Measurements from ENCODE around the gene CCDC12. TPM values are rescaled to one million over a fixed set of nuclear protein-coding genes. Genes with fewer than 3 reads are reported as not detected.

Gene CCDC12
- total and polyA plus RNA-seq, 2 of the 13 experiments (the other 11 are each of a cell fraction or from before 2014, with no cell fraction given): 30.1 to 49.5 TPM

DNA sequence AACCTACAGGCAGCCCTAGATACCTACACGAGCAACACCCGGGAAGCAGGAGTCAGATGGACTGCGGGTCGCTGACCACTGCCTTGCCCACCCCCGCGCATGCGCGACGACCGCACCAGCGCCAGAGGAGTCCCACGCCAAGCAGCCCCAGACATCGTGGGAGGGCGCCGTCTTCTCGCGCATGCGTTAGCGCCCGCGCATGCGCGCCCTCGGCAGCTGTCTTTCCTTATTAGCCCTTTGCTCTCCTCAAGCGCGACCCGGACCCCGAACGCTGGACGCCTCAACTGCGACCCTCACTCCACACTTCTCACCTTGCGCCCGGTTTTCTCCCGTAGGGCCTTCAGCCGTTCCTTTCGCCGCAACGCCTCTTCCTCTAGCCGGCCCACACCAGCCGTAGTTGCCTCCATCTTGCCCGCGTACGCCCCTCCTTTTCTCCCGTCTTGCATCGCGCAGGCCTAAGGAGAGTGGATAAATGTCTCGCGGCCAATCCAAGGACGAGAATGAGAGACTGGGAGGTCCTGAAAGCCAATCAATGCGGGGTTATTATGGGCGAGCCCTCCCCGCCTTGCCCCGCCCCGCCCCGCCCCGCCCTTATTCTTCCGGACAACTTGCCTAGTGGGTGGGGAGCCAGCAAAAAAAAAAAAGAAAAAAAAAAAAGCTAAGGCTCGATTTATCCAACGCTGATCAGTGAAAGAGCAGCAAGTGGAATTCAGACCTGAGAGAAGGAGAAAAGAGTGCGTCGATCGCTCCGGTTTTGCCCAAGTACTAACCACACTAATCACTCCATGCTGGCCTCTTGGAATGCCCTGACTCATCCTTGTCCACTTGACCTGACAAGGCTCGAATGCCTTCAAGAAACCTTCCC lies at the start of gene CCDC12 (continued):
- TF ChIP-seq, protein P1, sequence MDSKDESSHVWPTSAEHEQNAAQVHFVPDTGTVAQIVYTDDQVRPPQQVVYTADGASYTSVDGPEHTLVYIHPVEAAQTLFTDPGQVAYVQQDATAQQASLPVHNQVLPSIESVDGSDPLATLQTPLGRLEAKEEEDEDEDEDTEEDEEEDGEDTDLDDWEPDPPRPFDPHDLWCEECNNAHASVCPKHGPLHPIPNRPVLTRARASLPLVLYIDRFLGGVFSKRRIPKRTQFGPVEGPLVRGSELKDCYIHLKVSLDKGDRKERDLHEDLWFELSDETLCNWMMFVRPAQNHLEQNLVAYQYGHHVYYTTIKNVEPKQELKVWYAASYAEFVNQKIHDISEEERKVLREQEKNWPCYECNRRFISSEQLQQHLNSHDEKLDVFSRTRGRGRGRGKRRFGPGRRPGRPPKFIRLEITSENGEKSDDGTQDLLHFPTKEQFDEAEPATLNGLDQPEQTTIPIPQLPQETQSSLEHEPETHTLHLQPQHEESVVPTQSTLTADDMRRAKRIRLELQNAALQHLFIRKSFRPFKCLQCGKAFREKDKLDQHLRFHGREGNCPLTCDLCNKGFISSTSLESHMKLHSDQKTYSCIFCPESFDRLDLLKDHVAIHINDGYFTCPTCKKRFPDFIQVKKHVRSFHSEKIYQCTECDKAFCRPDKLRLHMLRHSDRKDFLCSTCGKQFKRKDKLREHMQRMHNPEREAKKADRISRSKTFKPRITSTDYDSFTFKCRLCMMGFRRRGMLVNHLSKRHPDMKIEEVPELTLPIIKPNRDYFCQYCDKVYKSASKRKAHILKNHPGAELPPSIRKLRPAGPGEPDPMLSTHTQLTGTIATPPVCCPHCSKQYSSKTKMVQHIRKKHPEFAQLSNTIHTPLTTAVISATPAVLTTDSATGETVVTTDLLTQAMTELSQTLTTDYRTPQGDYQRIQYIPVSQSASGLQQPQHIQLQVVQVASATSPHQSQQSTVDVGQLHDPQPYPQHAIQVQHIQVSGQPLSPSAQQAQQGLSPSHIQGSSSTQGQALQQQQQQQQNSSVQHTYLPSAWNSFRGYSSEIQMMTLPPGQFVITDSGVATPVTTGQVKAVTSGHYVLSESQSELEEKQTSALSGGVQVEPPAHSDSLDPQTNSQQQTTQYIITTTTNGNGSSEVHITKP (CRISPR knock-in tag; IDR thresholded peaks at IDR 0.05; ENCODE audit: low read depth): no peak
- TF ChIP-seq, protein P2, sequence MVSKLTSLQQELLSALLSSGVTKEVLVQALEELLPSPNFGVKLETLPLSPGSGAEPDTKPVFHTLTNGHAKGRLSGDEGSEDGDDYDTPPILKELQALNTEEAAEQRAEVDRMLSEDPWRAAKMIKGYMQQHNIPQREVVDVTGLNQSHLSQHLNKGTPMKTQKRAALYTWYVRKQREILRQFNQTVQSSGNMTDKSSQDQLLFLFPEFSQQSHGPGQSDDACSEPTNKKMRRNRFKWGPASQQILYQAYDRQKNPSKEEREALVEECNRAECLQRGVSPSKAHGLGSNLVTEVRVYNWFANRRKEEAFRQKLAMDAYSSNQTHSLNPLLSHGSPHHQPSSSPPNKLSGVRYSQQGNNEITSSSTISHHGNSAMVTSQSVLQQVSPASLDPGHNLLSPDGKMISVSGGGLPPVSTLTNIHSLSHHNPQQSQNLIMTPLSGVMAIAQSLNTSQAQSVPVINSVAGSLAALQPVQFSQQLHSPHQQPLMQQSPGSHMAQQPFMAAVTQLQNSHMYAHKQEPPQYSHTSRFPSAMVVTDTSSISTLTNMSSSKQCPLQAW (CRISPR knock-in tag; IDR thresholded peaks at IDR 0.05): peak; percentile 53; the same call in 1 of the 2 replicates
- TF ChIP-seq, protein P3, sequence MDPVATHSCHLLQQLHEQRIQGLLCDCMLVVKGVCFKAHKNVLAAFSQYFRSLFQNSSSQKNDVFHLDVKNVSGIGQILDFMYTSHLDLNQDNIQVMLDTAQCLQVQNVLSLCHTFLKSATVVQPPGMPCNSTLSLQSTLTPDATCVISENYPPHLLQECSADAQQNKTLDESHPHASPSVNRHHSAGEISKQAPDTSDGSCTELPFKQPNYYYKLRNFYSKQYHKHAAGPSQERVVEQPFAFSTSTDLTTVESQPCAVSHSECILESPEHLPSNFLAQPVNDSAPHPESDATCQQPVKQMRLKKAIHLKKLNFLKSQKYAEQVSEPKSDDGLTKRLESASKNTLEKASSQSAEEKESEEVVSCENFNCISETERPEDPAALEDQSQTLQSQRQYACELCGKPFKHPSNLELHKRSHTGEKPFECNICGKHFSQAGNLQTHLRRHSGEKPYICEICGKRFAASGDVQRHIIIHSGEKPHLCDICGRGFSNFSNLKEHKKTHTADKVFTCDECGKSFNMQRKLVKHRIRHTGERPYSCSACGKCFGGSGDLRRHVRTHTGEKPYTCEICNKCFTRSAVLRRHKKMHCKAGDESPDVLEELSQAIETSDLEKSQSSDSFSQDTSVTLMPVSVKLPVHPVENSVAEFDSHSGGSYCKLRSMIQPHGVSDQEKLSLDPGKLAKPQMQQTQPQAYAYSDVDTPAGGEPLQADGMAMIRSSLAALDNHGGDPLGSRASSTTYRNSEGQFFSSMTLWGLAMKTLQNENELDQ (CRISPR knock-in tag; IDR thresholded peaks at IDR 0.05; ENCODE audit: borderline replicate concordance): no peak
- TF ChIP-seq, protein P4, sequence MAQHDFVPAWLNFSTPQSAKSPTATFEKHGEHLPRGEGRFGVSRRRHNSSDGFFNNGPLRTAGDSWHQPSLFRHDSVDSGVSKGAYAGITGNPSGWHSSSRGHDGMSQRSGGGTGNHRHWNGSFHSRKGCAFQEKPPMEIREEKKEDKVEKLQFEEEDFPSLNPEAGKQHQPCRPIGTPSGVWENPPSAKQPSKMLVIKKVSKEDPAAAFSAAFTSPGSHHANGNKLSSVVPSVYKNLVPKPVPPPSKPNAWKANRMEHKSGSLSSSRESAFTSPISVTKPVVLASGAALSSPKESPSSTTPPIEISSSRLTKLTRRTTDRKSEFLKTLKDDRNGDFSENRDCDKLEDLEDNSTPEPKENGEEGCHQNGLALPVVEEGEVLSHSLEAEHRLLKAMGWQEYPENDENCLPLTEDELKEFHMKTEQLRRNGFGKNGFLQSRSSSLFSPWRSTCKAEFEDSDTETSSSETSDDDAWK (CRISPR knock-in tag; IDR thresholded peaks at IDR 0.05): no peak
- TF ChIP-seq BORCS8-MEF2B (CRISPR knock-in tag; IDR thresholded peaks at IDR 0.05): peak; percentile 67
- TF ChIP-seq, protein P5, sequence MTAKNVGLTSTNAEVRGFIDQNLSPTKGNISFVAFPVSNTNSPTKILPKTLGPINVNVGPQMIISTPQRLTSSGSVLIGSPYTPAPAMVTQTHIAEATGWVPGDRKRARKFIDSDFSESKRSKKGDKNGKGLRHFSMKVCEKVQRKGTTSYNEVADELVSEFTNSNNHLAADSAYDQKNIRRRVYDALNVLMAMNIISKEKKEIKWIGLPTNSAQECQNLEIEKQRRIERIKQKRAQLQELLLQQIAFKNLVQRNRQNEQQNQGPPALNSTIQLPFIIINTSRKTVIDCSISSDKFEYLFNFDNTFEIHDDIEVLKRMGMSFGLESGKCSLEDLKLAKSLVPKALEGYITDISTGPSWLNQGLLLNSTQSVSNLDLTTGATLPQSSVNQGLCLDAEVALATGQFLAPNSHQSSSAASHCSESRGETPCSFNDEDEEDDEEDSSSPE (CRISPR knock-in tag; IDR thresholded peaks at IDR 0.05): peak; percentile 58; the same call in 1 of the 2 replicates
- no peak for TF ChIP-seq PAX8 (CRISPR knock-in tag; IDR thresholded peaks at IDR 0.05; ENCODE audit: borderline replicate concordance)
- no peak for TF ChIP-seq ZBTB21 (CRISPR knock-in tag; IDR thresholded peaks at IDR 0.05)
- TF ChIP-seq, protein P6, sequence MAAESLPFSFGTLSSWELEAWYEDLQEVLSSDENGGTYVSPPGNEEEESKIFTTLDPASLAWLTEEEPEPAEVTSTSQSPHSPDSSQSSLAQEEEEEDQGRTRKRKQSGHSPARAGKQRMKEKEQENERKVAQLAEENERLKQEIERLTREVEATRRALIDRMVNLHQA (CRISPR knock-in tag; IDR thresholded peaks at IDR 0.05): no peak
- no peak for TF ChIP-seq ZNF567 (CRISPR knock-in tag; IDR thresholded peaks at IDR 0.05; ENCODE audit: borderline replicate concordance)
- TF ChIP-seq RFX5 (IDR thresholded peaks at IDR 0.05; ENCODE audit: low read depth, low read length): no peak
- TF ChIP-seq RFX3 (CRISPR knock-in tag; IDR thresholded peaks at IDR 0.05): no peak
- no peak for TF ChIP-seq SP1 (IDR thresholded peaks at IDR 0.05)
- TF ChIP-seq SP1 (CRISPR knock-in tag; IDR thresholded peaks at IDR 0.05): peak; percentile 80
- TF ChIP-seq ZNF557 (CRISPR knock-in tag; IDR thresholded peaks at IDR 0.05): no peak
- TF ChIP-seq MYC (CRISPR knock-in tag; IDR thresholded peaks at IDR 0.05; ENCODE audit: borderline replicate concordance): peak; percentile 56
- TF ChIP-seq ARNT2 (CRISPR knock-in tag; IDR thresholded peaks at IDR 0.05; ENCODE audit: low read depth): 0 out of 2 replicates have a peak, but pooled peaks have one; percentile 38
